Body of pancreas (tissue), 4 donors: ENCODE data around the gene EEF2KMT. TPM values are rescaled to one million over a fixed set of nuclear protein-coding genes. Genes with fewer than 3 reads are reported as not detected.
A peak's percentile ranks its signal among the peaks of the same experiment; 100 is the strongest.

Experiments
- ATAC-seq: fragments of 150-250 bp; one replicate; pipeline ENCODE4 v1.9.1; 2016
- DNase-seq, 4 donors: peaks; one replicate each; pipeline ENCODE4 v3.0.0-alpha.2; 2019
- H3K27ac ChIP-seq, 4 donors: fragments of 200-600 bp; sonication (generic); 1 replicate in 3 of 4; 2 replicates in 1 of 4; pipeline versions ENCODE4 v1.5.1 to v1.6.1; 2016 to 2019; ENCODE audit warnings: mild to moderate bottlenecking in 1 of 4, mixed read lengths in 1 of 4, moderate library complexity in 1 of 4
- H3K27me3 ChIP-seq, 2 donors: fragments of 200-600 bp; sonication (generic); one replicate each; pipeline ENCODE4 v1.6.0; 2016; ENCODE audit warnings: mild to moderate bottlenecking in 1 of 2
- H3K36me3 ChIP-seq, 2 donors: fragments of 200-600 bp; sonication (generic); replicated peaks in 1 of 2; 2 replicates each; pipeline ENCODE4 v1.5.1; 2016; ENCODE audit warnings: low read depth in 2 of 2; ENCODE audit not compliant: insufficient read depth in 1 of 2
- H3K4me1 ChIP-seq: fragments of 200-600 bp; sonication (generic); one replicate; pipeline ENCODE4 v1.6.0; 2016
- H3K4me3 ChIP-seq, 2 donors: fragments of 200-600 bp; sonication (generic); 1 replicate in 1 of 2; 2 replicates in 1 of 2; pipeline ENCODE4 v1.5.1; 2016 to 2019
- H3K9me3 ChIP-seq, 3 donors: fragments of 200-600 bp; sonication (generic); 1 replicate in 2 of 3; 2 replicates in 1 of 3; pipeline ENCODE4 v1.5.1; 2016
- POLR2A ChIP-seq, 3 donors: fragments of 450-650 bp; IDR thresholded peaks; one replicate each; pipeline ENCODE4 v1.6.1; 2016; ENCODE audit warnings: antibody characterized with exemption in 3 of 3, mild to moderate bottlenecking in 2 of 3
- WGBS, 2 donors: methylation state at CpG; one replicate each; pipeline ENCODE4 v1.1.5; 2017; 5-methylcytosine and 5-hydroxymethylcytosine counted together
- intact Hi-C: fragments of 100-400 bp; cut with DNase I; formaldehyde crosslinking; loops from one replicate; pipeline ENCODE4 v1.15.1; 2023
- total RNA-seq, 2 donors: library from RNA; depleted of rRNA; stranded (reverse); fragments of >200 nt; gene quantifications; one replicate each; pipeline ENCODE4 v1.1.0, GENCODE V29; 2016
- TF ChIP-seq, protein P1 (sequence below), 7 experiments: fragments of 450-650 bp in 4 of 7; fragments of 200-600 bp in 3 of 7; sonication (generic) in 3 of 7; IDR thresholded peaks; one replicate each; pipeline ENCODE4 v1.5.1; 2016 to 2019; ENCODE audit warnings: antibody characterized with exemption in 7 of 7

The EEF2KMT gene
- total RNA-seq, 2 donors from 2014 or later = 2.0 to 2.9 TPM

GRCh38 chr16:5059386-5060072 lies 38.1 kb downstream of the EEF2KMT start:
- Histone ChIP-seq H3K36me3 (no peaks in the 10 kb centered on the region), H3K4me3 (no peak overlapping the region), H3K4me1 (no peaks in the 10 kb centered on the region), H3K27me3 (no peaks in the 10 kb centered on the region), H3K27ac (no peak overlapping the region), H3K9me3 (no peaks in the 10 kb centered on the region)
- no peak for ATAC-seq
- 80 to 88% methylated on average over 6 of the region's 6 CpGs for WGBS, 2 donors
- no peak for DNase-seq
- intact Hi-C loops = no loop called here
- TF ChIP-seq, protein P1, sequence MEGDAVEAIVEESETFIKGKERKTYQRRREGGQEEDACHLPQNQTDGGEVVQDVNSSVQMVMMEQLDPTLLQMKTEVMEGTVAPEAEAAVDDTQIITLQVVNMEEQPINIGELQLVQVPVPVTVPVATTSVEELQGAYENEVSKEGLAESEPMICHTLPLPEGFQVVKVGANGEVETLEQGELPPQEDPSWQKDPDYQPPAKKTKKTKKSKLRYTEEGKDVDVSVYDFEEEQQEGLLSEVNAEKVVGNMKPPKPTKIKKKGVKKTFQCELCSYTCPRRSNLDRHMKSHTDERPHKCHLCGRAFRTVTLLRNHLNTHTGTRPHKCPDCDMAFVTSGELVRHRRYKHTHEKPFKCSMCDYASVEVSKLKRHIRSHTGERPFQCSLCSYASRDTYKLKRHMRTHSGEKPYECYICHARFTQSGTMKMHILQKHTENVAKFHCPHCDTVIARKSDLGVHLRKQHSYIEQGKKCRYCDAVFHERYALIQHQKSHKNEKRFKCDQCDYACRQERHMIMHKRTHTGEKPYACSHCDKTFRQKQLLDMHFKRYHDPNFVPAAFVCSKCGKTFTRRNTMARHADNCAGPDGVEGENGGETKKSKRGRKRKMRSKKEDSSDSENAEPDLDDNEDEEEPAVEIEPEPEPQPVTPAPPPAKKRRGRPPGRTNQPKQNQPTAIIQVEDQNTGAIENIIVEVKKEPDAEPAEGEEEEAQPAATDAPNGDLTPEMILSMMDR (IDR thresholded peaks at IDR 0.05) = no peak
- TF ChIP-seq POLR2A (IDR thresholded peaks at IDR 0.05) = no peak

DNA sequence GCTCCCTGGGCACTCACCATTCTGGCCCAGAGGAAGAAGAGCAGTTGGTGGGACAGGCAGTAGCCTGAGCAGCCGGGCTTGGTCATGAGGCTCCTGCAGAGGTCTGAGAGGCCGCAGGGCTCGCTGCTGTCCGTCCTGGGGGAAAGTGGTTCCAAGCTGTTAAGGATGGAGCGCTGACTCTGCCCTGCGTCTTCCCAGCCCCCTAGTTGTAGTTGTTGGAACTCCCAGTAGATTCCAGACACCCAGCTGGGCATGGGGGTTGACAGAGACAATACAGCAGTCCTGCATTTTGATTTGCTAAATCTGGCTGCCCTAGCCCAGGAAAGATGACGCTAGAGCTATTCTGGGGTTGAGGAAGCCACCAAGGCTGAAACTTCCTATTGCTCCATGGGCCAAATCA lies 39.1 kb downstream of the EEF2KMT start:
- no peaks in the 10 kb centered on the region for H3K4me1 ChIP-seq
- WGBS, 2 donors = 67 to 69% methylated on average over 6 to 7 of the region's 7 CpGs

GRCh38 chr16:5056352-5056751 lies 41.2 kb downstream of the EEF2KMT start:
- Histone ChIP-seq H3K4me1 (no peaks in the 10 kb centered on the region), H3K36me3 (no peaks in the 10 kb centered on the region), H3K27ac (no peak overlapping the region), H3K9me3 (no peaks in the 10 kb centered on the region), H3K4me3 (no peak overlapping the region), H3K27me3 (no peaks in the 10 kb centered on the region)
- DNase-seq (no peak), ATAC-seq (no peak)
- 15 to 18% methylated on average over 10 to 11 of the region's 11 CpGs for WGBS, 2 donors
- intact Hi-C loops = no loop called here
- TF ChIP-seq POLR2A (IDR thresholded peaks at IDR 0.05) = no peak
- TF ChIP-seq, protein P1 (IDR thresholded peaks at IDR 0.05) = peak in 3 of 7 experiments; percentile 17 to 29 (median 21)

More for the DNA sequence above, 39.1 kb downstream of the EEF2KMT start:
- no peak for ATAC-seq
- Histone ChIP-seq H3K9me3 (no peaks in the 10 kb centered on the region), H3K36me3 (no peaks in the 10 kb centered on the region), H3K27me3 (no peaks in the 10 kb centered on the region), H3K4me3 (no peak overlapping the region), H3K27ac (no peak overlapping the region)
- DNase-seq = no peak
- TF ChIP-seq POLR2A (IDR thresholded peaks at IDR 0.05) = no peak
- TF ChIP-seq, protein P1 (IDR thresholded peaks at IDR 0.05) = no peak
- intact Hi-C loops = no loop called here

GRCh38 chr16:5054876-5055865 lies 42.4 kb downstream of the EEF2KMT start:
- no peak for TF ChIP-seq POLR2A (IDR thresholded peaks at IDR 0.05)
- TF ChIP-seq, protein P1 (IDR thresholded peaks at IDR 0.05) = no peak
- Histone ChIP-seq H3K27ac (no peak overlapping the region), H3K9me3 (no peaks in the 10 kb centered on the region), H3K4me3 (no peak overlapping the region), H3K36me3 (no peaks in the 10 kb centered on the region), H3K27me3 (no peaks in the 10 kb centered on the region), H3K4me1 (no peaks in the 10 kb centered on the region)
- WGBS, 2 donors = 86 to 87% methylated on average over 14 of the region's 16 CpGs
- no peak for ATAC-seq
- no peak for DNase-seq
- intact Hi-C loops = no loop called here
